Neural crest cell (in vitro differentiated cells): ENCODE results near the gene LAMTOR2. TPM values are rescaled to one million over a fixed set of nuclear protein-coding genes. Genes with fewer than 3 reads are reported as not detected.
"Not testable (repeated sequence)": the region's sequence is repeated elsewhere in the genome, so short reads cannot be mapped to it uniquely, and the experiment has no call there.

Experiments used
- DNase-seq: peaks from one replicate; pipeline ENCODE4 v3.0.0; 2021; ENCODE audit warnings: low read depth, mixed read lengths, low spot score
- H3K27ac Mint-ChIP-seq: one replicate; pipeline ENCODE4 v1.8.0; 2021; ENCODE audit warnings: mild to moderate bottlenecking, mixed read lengths; ENCODE audit not compliant: unreplicated experiment
- H3K27me3 Mint-ChIP-seq: 2 replicates; pipeline ENCODE4 v1.8.0; 2021; ENCODE audit warnings: low read depth, mild to moderate bottlenecking, mixed read lengths
- H3K36me3 Mint-ChIP-seq: 2 replicates; pipeline ENCODE4 v1.8.0; 2021; ENCODE audit warnings: low read depth, mild to moderate bottlenecking, mixed read lengths
- H3K4me1 Mint-ChIP-seq: 2 replicates; pipeline ENCODE4 v1.8.0; 2021; ENCODE audit warnings: mixed read lengths
- H3K4me3 Mint-ChIP-seq: one replicate; pipeline ENCODE4 v1.8.0; 2021; ENCODE audit warnings: mild to moderate bottlenecking, mixed read lengths
- H3K9me3 Mint-ChIP-seq: 2 replicates; pipeline ENCODE4 v1.8.0; 2021; ENCODE audit warnings: mixed read lengths
- CTCF ChIP-seq: fragments of 200-600 bp; sonication (generic); conservative IDR thresholded peaks from 2 replicates; pipeline ENCODE4 v1.5.0; 2021; ENCODE audit warnings: antibody characterized with exemption, mild to moderate bottlenecking
- total RNA-seq: library from RNA; stranded (reverse); gene quantifications from 2 replicates; pipeline ENCODE4 v1.2.1, GENCODE V29; 2021

The LAMTOR2 gene
- total RNA-seq, 1 donor from 2014 or later = 55.6 TPM

GRCh38 chr1:156065871-156066270 lies 11.3 kb downstream of the LAMTOR2 start:
- no peak for DNase-seq
- Mint-ChIP-seq H3K9me3 (no peaks in the 10 kb centered on the region), H3K4me3 (peak overlapping the region; percentile 76), H3K36me3 (no peaks in the 10 kb centered on the region), H3K27ac (peak overlapping the region; percentile 39), H3K4me1 (peaks cover 35% of the 10 kb centered on the region), H3K27me3 (peaks cover 9% of the 10 kb centered on the region)
- TF ChIP-seq CTCF = no peak

GRCh38 chr1:156067262-156067661 lies 12.7 kb downstream of the LAMTOR2 start:
- Mint-ChIP-seq H3K36me3 (no peaks in the 10 kb centered on the region), H3K9me3 (no peaks in the 10 kb centered on the region), H3K27me3 (peaks cover 14% of the 10 kb centered on the region), H3K4me1 (peaks cover 33% of the 10 kb centered on the region), H3K4me3 (peak overlapping the region; percentile 1), H3K27ac (no peak overlapping the region)
- no peak for TF ChIP-seq CTCF
- no peak for DNase-seq

GRCh38 chr1:156069490-156070455 lies 15.2 kb downstream of the LAMTOR2 start:
- Mint-ChIP-seq H3K27me3 (peaks cover 14% of the 10 kb centered on the region), H3K27ac (peak overlapping the region; percentile 76), H3K4me1 (peaks cover 56% of the 10 kb centered on the region), H3K4me3 (peak overlapping the region; percentile 70), H3K36me3 (peaks cover 4% of the 10 kb centered on the region), H3K9me3 (no peaks in the 10 kb centered on the region)
- TF ChIP-seq CTCF = no peak
- no peak for DNase-seq

GRCh38 chr1:156070548-156070947 lies 16.0 kb downstream of the LAMTOR2 start:
- Mint-ChIP-seq H3K36me3 (peaks cover 9% of the 10 kb centered on the region), H3K4me3 (peak overlapping the region; percentile 70), H3K9me3 (no peaks in the 10 kb centered on the region), H3K27me3 (peaks cover 14% of the 10 kb centered on the region), H3K4me1 (peaks cover 58% of the 10 kb centered on the region), H3K27ac (peak overlapping the region; percentile 76)
- TF ChIP-seq CTCF = no peak
- DNase-seq = no peak

GRCh38 chr1:156071332-156071816 lies 16.8 kb downstream of the LAMTOR2 start:
- H3K27me3 Mint-ChIP-seq = peaks cover 12% of the 10 kb centered on the region
- not testable (repeated sequence) for H3K9me3 Mint-ChIP-seq, H3K36me3 Mint-ChIP-seq, DNase-seq, H3K27ac Mint-ChIP-seq
- peaks cover 62% of the 10 kb centered on the region for H3K4me1 Mint-ChIP-seq
- H3K4me3 Mint-ChIP-seq = peak overlapping the region; percentile 42

- Mint-ChIP-seq H3K27me3 (peaks cover 11% of the 10 kb centered on the region), H3K36me3 (peaks cover 11% of the 10 kb centered on the region), H3K9me3 (no peaks in the 10 kb centered on the region), H3K27ac (peak overlapping the region; percentile 62), H3K4me3 (peak overlapping the region; percentile 42), H3K4me1 (peaks cover 66% of the 10 kb centered on the region)
- no peak for DNase-seq
- no peak for TF ChIP-seq CTCF
Observed at GRCh38 chr1:156072251-156072650, 17.7 kb downstream of the LAMTOR2 start.
